Fibroblast of villous mesenchyme (primary cell): ENCODE results near the gene ZNF681. TPM values are rescaled to one million over a fixed set of nuclear protein-coding genes. Genes with fewer than 3 reads are reported as not detected.
"Not testable (repeated sequence)": the region's sequence is repeated elsewhere in the genome, so short reads cannot be mapped to it uniquely, and the experiment has no call there.

Experiments used
- DNase-seq: peaks from one replicate; pipeline ENCODE4 v3.0.0-alpha.2; 2010; ENCODE audit warnings: low read depth
- H3K4me3 ChIP-seq: 2 replicates; pipeline ENCODE4 v1.5.1; 2011; ENCODE audit warnings: low read depth, mild to moderate bottlenecking, low read length
- CTCF ChIP-seq: IDR thresholded peaks from 2 replicates; pipeline ENCODE4 v1.5.1; 2012; ENCODE audit warnings: low read depth, mild to moderate bottlenecking, low read length; ENCODE audit not compliant: insufficient read depth
- total RNA-seq: library from RNA; depleted of rRNA; stranded (reverse); fragments of >200 nt; gene quantifications from 2 replicates; pipeline ENCODE4 v1.2.3, GENCODE V29; 2012

The ZNF681 gene
- total RNA-seq, 1 donor = 0.43 TPM

GRCh38 chr19:23770672-23771250 lies 12.1 kb upstream of the ZNF681 start:
- no peak for DNase-seq
- no peak overlapping the region for H3K4me3 ChIP-seq
- no peak for TF ChIP-seq CTCF

- no peak for DNase-seq
- no peak overlapping the region for H3K4me3 ChIP-seq
- no peak for TF ChIP-seq CTCF
These were observed 11.2 kb upstream of the ZNF681 start for GRCh38 chr19:23769691-23770468.

- no peak for TF ChIP-seq CTCF
- no peak for DNase-seq
- no peak overlapping the region for H3K4me3 ChIP-seq
These were observed 8.3 kb upstream of the ZNF681 start for GRCh38 chr19:23766951-23767350.

GRCh38 chr19:23764781-23765180 lies 6.1 kb upstream of the ZNF681 start:
- TF ChIP-seq CTCF = no peak
- H3K4me3 ChIP-seq = no peak overlapping the region
- no peak for DNase-seq

- H3K4me3 ChIP-seq = peak overlapping the region; percentile 74
- DNase-seq = peak; percentile 34
- no peak for TF ChIP-seq CTCF
These were observed 4.4 kb upstream of the ZNF681 start for GRCh38 chr19:23762884-23763711.

- no peak for DNase-seq
- no peak for TF ChIP-seq CTCF
- peak overlapping the region; percentile 74 for H3K4me3 ChIP-seq
These were observed 3.8 kb upstream of the ZNF681 start for GRCh38 chr19:23762548-23762883.

GRCh38 chr19:23760326-23760725 lies 1.6 kb upstream of the ZNF681 start:
- not testable (repeated sequence) for H3K4me3 ChIP-seq, DNase-seq

GRCh38 chr19:23743633-23744232 lies 15.0 kb downstream of the ZNF681 start:
- DNase-seq = not testable (repeated sequence)

GRCh38 chr19:23730729-23731465 lies 27.8 kb downstream of the ZNF681 start:
- DNase-seq, H3K4me3 ChIP-seq: not testable (repeated sequence)

More at GRCh38 chr19:23743633-23744232, 15.0 kb downstream of the ZNF681 start:
- H3K4me3 ChIP-seq = not testable (repeated sequence)

GRCh38 chr19:23724161-23724560 lies 34.5 kb downstream of the ZNF681 start:
- not testable (repeated sequence) for DNase-seq, H3K4me3 ChIP-seq
